ENCODE data around the gene LAMB3. TPM values are rescaled to one million over a fixed set of nuclear protein-coding genes. Genes with fewer than 3 reads are reported as not detected.

LAMB3 gene
- total RNA-seq, 1 experiment from 2014 or later = 0.28 TPM

- Histone ChIP-seq H3K23me2 (ENCODE audit: insufficient read length, low read depth, low read length, poor library complexity, severe bottlenecking) (no peaks in the 10 kb centered on the region), H2AFZ (ENCODE audit: low read length) (no peak overlapping the region), H3T11ph (ENCODE audit: low read length) (no peak overlapping the region), H2BK15ac (ENCODE audit: low read depth, low read length) (no peak overlapping the region), H3K79me2 (ENCODE audit: insufficient read depth, low read length) (no peaks in the 10 kb centered on the region), H3K9ac (ENCODE audit: extremely low read depth, insufficient read length, low read length) (no peak overlapping the region), H4K5ac (ENCODE audit: insufficient read length, low read depth, low read length) (no peak overlapping the region), H3K14ac (ENCODE audit: insufficient read depth, low read length) (no peak overlapping the region), H2BK120ac (ENCODE audit: low read depth, low read length, poor library complexity, severe bottlenecking) (no peak overlapping the region), H2AK5ac (ENCODE audit: insufficient read length, low read length) (no peak overlapping the region), H4K91ac (ENCODE audit: insufficient read length, low read depth, low read length) (no peak overlapping the region), H4K8ac (replicated peaks; ENCODE audit: insufficient read length, low read depth, low read length) (no peak overlapping the region), H3K9me3 (ENCODE audit: control insufficient read depth, low read depth, low read length) (no peaks in the 10 kb centered on the region), H2BK5ac (ENCODE audit: insufficient read length, low read length) (no peak overlapping the region), H3K79me1 (ENCODE audit: insufficient read depth, low read depth, low read length, poor library complexity, severe bottlenecking) (no peaks in the 10 kb centered on the region), H3K23ac (ENCODE audit: insufficient read length, low read depth, low read length) (no peak overlapping the region), H3K4me1 (ENCODE audit: insufficient read depth, low read length) (no peaks in the 10 kb centered on the region), H2BK12ac (ENCODE audit: insufficient read length, low read depth, low read length) (no peak overlapping the region), H3K56ac (ENCODE audit: insufficient read length, low read depth, low read length) (no peak overlapping the region), H3K18ac (ENCODE audit: insufficient read length, low read depth, low read length) (no peak overlapping the region), H3K4ac (ENCODE audit: low read depth, low read length) (no peak overlapping the region), H3K27me3 (ENCODE audit: insufficient read depth, low read length) (peaks cover 4% of the 10 kb centered on the region; the same call in 1 of the 2 replicates), H3K27ac (ENCODE audit: insufficient read length, low read depth, low read length) (no peak overlapping the region), H2BK20ac (ENCODE audit: low read depth, low read length, poor library complexity, severe bottlenecking) (no peak overlapping the region), H3K4me2 (ENCODE audit: insufficient read depth, insufficient read length, low read length) (peak overlapping the region; percentile 40), H4K20me1 (ENCODE audit: control insufficient read depth, insufficient read depth, insufficient read length) (no peaks in the 10 kb centered on the region)
- WGBS (ENCODE audit: extremely low coverage, insufficient read length, low lambda C conversion rate) = no CpG with 5 or more reads among the region's 4 CpGs
- TF ChIP-seq, protein P1, sequence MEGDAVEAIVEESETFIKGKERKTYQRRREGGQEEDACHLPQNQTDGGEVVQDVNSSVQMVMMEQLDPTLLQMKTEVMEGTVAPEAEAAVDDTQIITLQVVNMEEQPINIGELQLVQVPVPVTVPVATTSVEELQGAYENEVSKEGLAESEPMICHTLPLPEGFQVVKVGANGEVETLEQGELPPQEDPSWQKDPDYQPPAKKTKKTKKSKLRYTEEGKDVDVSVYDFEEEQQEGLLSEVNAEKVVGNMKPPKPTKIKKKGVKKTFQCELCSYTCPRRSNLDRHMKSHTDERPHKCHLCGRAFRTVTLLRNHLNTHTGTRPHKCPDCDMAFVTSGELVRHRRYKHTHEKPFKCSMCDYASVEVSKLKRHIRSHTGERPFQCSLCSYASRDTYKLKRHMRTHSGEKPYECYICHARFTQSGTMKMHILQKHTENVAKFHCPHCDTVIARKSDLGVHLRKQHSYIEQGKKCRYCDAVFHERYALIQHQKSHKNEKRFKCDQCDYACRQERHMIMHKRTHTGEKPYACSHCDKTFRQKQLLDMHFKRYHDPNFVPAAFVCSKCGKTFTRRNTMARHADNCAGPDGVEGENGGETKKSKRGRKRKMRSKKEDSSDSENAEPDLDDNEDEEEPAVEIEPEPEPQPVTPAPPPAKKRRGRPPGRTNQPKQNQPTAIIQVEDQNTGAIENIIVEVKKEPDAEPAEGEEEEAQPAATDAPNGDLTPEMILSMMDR (conservative IDR thresholded peaks at IDR 0.05) = no peak
- no peak overlapping the region for H3K4me3 Mint-ChIP-seq
- peaks cover 11 to 22% of the 10 kb centered on the region in 2 experiments for H3K4me1 Mint-ChIP-seq
- H3K9me3 Mint-ChIP-seq = peaks cover 2 to 3% of the 10 kb centered on the region in 2 experiments; a peak in 2 of 5 replicates
- DNase-seq = no peak
- no peak overlapping the region for H3K27ac Mint-ChIP-seq
- no peaks in the 10 kb centered on the region for H3K36me3 Mint-ChIP-seq (ENCODE audit: insufficient read depth in 1 of 3, low read depth in 3 of 3)
- peaks cover 21% of the 10 kb centered on the region for H3K27me3 Mint-ChIP-seq (ENCODE audit: low read depth)
Measured at GRCh38 chr1:209586221-209586740, 65.9 kb downstream of the LAMB3 start.
